B cell (primary cell): Measurements from ENCODE around the gene HOGA1. TPM values are rescaled to one million over a fixed set of nuclear protein-coding genes. Genes with fewer than 3 reads are reported as not detected.

ENCODE experiments used
- ATAC-seq: fragments of 200-7000 bp; cut with Tn5 transposase; one replicate; pipeline ENCODE4 v1.10.0; 2021; ENCODE audit warnings: low read depth, mild to moderate bottlenecking, moderate number of reproducible peaks, moderate library complexity
- CTCF ChIA-PET: fragments of 350-600 bp; sonication (Branson Sonifier 250); formaldehyde crosslinking; loops from one replicate; lab custom pipeline; 2021; ENCODE audit warnings: antibody characterized with exemption, inconsistent platforms; lab: Charles Lee
- POLR2A ChIA-PET: fragments of 350-600 bp; sonication (Branson Sonifier 250); formaldehyde crosslinking; loops from one replicate; lab custom pipeline; 2021; ENCODE audit warnings: antibody characterized with exemption; lab: Charles Lee
- DNase-seq: peaks from one replicate; pipeline ENCODE4 v3.0.0; 2013
- H2AFZ ChIP-seq: 2 replicates; pipeline ENCODE4 v1.6.1; 2012; ENCODE audit warnings: mild to moderate bottlenecking, low read depth, low read length; ENCODE audit not compliant: insufficient read depth, poor library complexity, severe bottlenecking
- H3K27ac ChIP-seq, 2 donors: 1 replicate in 1 of 2; 2 replicates in 1 of 2; pipeline ENCODE4 v1.5.1; 2012 to 2013; ENCODE audit warnings: low read length in 2 of 2, mild to moderate bottlenecking in 2 of 2, moderate library complexity in 1 of 2
- H3K27me3 ChIP-seq, 4 experiments: fragments of 200-600 bp in 1 of 4; sonication (generic) in 1 of 4; replicated peaks in 1 of 4; 1 replicate in 2 of 4; 2 replicates in 2 of 4; pipeline versions ENCODE4 v1.6.1 to v1.7.0; 2013 to 2016; ENCODE audit warnings: low read length in 3 of 4, mild to moderate bottlenecking in 2 of 4, mixed read lengths in 1 of 4, moderate library complexity in 1 of 4; ENCODE audit not compliant: insufficient read depth in 4 of 4, control insufficient read depth in 3 of 4; ENCODE audit errors: control extremely low read depth in 1 of 4
- H3K36me3 ChIP-seq, 2 experiments: replicated peaks in 1 of 2; 1 replicate in 1 of 2; 2 replicates in 1 of 2; pipeline versions ENCODE4 v1.6.1 to v1.7.1; 2013; ENCODE audit warnings: low read length in 1 of 2; ENCODE audit not compliant: insufficient read depth in 2 of 2, control insufficient read depth in 1 of 2; ENCODE audit errors: control extremely low read depth in 1 of 2, extremely low read depth in 1 of 2
- H3K4me1 ChIP-seq, 2 donors: fragments of 200-600 bp in 1 of 2; sonication (generic) in 1 of 2; 1 replicate in 1 of 2; 2 replicates in 1 of 2; pipeline versions ENCODE4 v1.5.1 to v1.6.1; 2013 to 2017; ENCODE audit warnings: low read length in 2 of 2; ENCODE audit not compliant: control insufficient read depth in 2 of 2, insufficient read depth in 2 of 2
- H3K4me2 ChIP-seq: replicated peaks from 2 replicates; pipeline ENCODE3; 2012; ENCODE audit warnings: mild to moderate bottlenecking, low read depth, low read length; ENCODE audit not compliant: poor library complexity, severe bottlenecking
- H3K4me3 ChIP-seq, 5 experiments: fragments of 200-600 bp in 1 of 5; sonication (generic) in 1 of 5; 1 replicate in 3 of 5; 2 replicates in 2 of 5; pipeline versions ENCODE4 v1.5.1 to v1.7.0; 2011 to 2016; ENCODE audit warnings: low read length in 4 of 5, mild to moderate bottlenecking in 4 of 5, low read depth in 2 of 5, control low read depth in 1 of 5, moderate library complexity in 1 of 5; ENCODE audit not compliant: insufficient read depth in 1 of 5; ENCODE audit errors: control extremely low read depth in 1 of 5, extremely low read depth in 1 of 5
- H3K79me2 ChIP-seq: fragments of 200-600 bp; sonication (generic); one replicate; pipeline ENCODE4 v1.6.0; 2016; ENCODE audit warnings: low read length; ENCODE audit not compliant: control insufficient read depth, insufficient read depth
- H3K9ac ChIP-seq: fragments of 200-600 bp; sonication (generic); 2 replicates; pipeline ENCODE4 v1.6.1; 2017; ENCODE audit warnings: mild to moderate bottlenecking, low read length, moderate library complexity
- H3K9me3 ChIP-seq, 3 donors: one replicate each; pipeline versions ENCODE4 v1.6.1 to v1.7.1; 2013; ENCODE audit warnings: low read length in 2 of 3; ENCODE audit not compliant: control insufficient read depth in 2 of 3, insufficient read depth in 1 of 3; ENCODE audit errors: control extremely low read depth in 1 of 3
- H4K20me1 ChIP-seq: 2 replicates; pipeline ENCODE4 v1.6.0; 2012; ENCODE audit warnings: mild to moderate bottlenecking, low read length; ENCODE audit not compliant: insufficient read depth, control insufficient read depth, poor library complexity, severe bottlenecking
- H3K27ac Mint-ChIP-seq: one replicate; pipeline ENCODE4 v1.8.0; 2021; ENCODE audit warnings: mixed read lengths
- H3K27me3 Mint-ChIP-seq: one replicate; pipeline ENCODE4 v1.8.0; 2021; ENCODE audit warnings: mixed read lengths
- H3K4me1 Mint-ChIP-seq: one replicate; pipeline ENCODE4 v1.8.0; 2021; ENCODE audit warnings: mixed read lengths
- H3K4me3 Mint-ChIP-seq: one replicate; pipeline ENCODE4 v1.8.0; 2021; ENCODE audit warnings: mixed read lengths
- H3K9me3 Mint-ChIP-seq: one replicate; pipeline ENCODE4 v1.8.0; 2022; ENCODE audit warnings: mixed read lengths; ENCODE audit not compliant: insufficient read depth
- CTCF ChIP-seq: fragments of 200-600 bp; IDR thresholded peaks from one replicate; pipeline ENCODE4 v1.8.0; 2022; ENCODE audit warnings: antibody characterized with exemption, mild to moderate bottlenecking
- EZH2 ChIP-seq: IDR thresholded peaks from 2 replicates; pipeline ENCODE4 v1.6.1; 2012; ENCODE audit warnings: borderline replicate concordance, low read depth, mild to moderate bottlenecking, moderate library complexity, low read length; ENCODE audit not compliant: insufficient read depth, poor library complexity, severe bottlenecking
- WGBS: methylation state at CpG from one replicate; pipeline ENCODE4 v1.1.5; 2013; ENCODE audit warnings: missing lambda C conversion rate; ENCODE audit not compliant: insufficient coverage; 5-methylcytosine and 5-hydroxymethylcytosine counted together
- intact Hi-C: fragments of 100-400 bp; cut with micrococcal nuclease; formaldehyde crosslinking; loops from one replicate; pipeline ENCODE4 v1.10.0; 2022
- polyA plus RNA-seq: library from polyadenylated mRNA; depleted of rRNA; stranded (reverse); fragments of >200 nt; gene quantifications from 2 replicates; pipeline ENCODE4 v1.2.3, GENCODE V29; 2012
- total RNA-seq, 2 donors: library from RNA; stranded (reverse); fragments of 120-200 nt in 1 of 2; gene quantifications; 1 replicate in 1 of 2; 2 replicates in 1 of 2; pipeline versions ENCODE4 v1.2.3 to v1.2.4, GENCODE V29; 2013 to 2022

The HOGA1 gene
- total and polyA plus RNA-seq, 2 donors (not counting 1 experiment from before 2014, with no cell fraction given): not detected

- no peaks in the 10 kb centered on the region for H3K79me2 ChIP-seq
- DNase-seq: no peak
- no peak overlapping the region for H3K4me3 Mint-ChIP-seq
- H3K9me3 ChIP-seq: no peaks in the 10 kb centered on the region
- no peak overlapping the region for H3K9ac ChIP-seq
- no peak for TF ChIP-seq CTCF
- no peak overlapping the region for H3K4me3 ChIP-seq
- ChIA-PET POLR2A (no interaction called here), CTCF (interaction anchor here (0.9 to 1.3 kb wide), 2 partner anchors 59 to 540 kb away, joined by 3 read pairs; no protein-coding TSS in a partner anchor)
- H3K27ac ChIP-seq: no peak overlapping the region
- H4K20me1 ChIP-seq: no peaks in the 10 kb centered on the region
- H3K4me1 ChIP-seq: no peaks in the 10 kb centered on the region
- H2AFZ ChIP-seq: no peak overlapping the region
- peaks cover 0 to 7% (median 0%) of the 10 kb centered on the region in 4 experiments for H3K27me3 ChIP-seq
- ATAC-seq: no peak
- H3K9me3 Mint-ChIP-seq: no peaks in the 10 kb centered on the region
- no peaks in the 10 kb centered on the region for H3K36me3 ChIP-seq
- no peaks in the 10 kb centered on the region for H3K4me1 Mint-ChIP-seq
- peaks cover under 1% of the 10 kb centered on the region for H3K27me3 Mint-ChIP-seq
- intact Hi-C loops: no loop called here
- no peak overlapping the region for H3K4me2 ChIP-seq
- 14% methylated on average over 1 of the region's 2 CpGs for WGBS
- no peak overlapping the region for H3K27ac Mint-ChIP-seq
Measured at GRCh38 chr10:97612386-97612785, 28.2 kb downstream of the HOGA1 start.

GRCh38 chr10:97618285-97618684 is 34.1 kb downstream of the HOGA1 start:
- no peaks in the 10 kb centered on the region for H4K20me1 ChIP-seq
- TF ChIP-seq CTCF (no peak), EZH2 (no peak)
- no peak overlapping the region for H2AFZ ChIP-seq
- peaks cover 0 to 3% (median 0%) of the 10 kb centered on the region in 4 experiments for H3K27me3 ChIP-seq
- H3K9ac ChIP-seq: no peak overlapping the region
- no peaks in the 10 kb centered on the region for H3K79me2 ChIP-seq
- no peak overlapping the region for H3K27ac ChIP-seq
- ChIA-PET CTCF (interaction anchor here (0.6 to 3.1 kb wide), 2 partner anchors 8 to 84 kb away, joined by 4 to 6 read pairs; no protein-coding TSS in a partner anchor), POLR2A (interaction anchor here (0.7 kb wide), 1 partner anchor 134 kb away, joined by 5 read pairs; no protein-coding TSS in a partner anchor)
- H3K4me1 Mint-ChIP-seq: no peaks in the 10 kb centered on the region
- H3K27me3 Mint-ChIP-seq: no peaks in the 10 kb centered on the region
- no peak for DNase-seq
- H3K27ac Mint-ChIP-seq: no peak overlapping the region
- H3K4me1 ChIP-seq: no peaks in the 10 kb centered on the region
- no peaks in the 10 kb centered on the region for H3K9me3 Mint-ChIP-seq
- H3K9me3 ChIP-seq: no peaks in the 10 kb centered on the region
- no CpG with 5 or more reads among the region's 4 CpGs for WGBS
- H3K4me3 ChIP-seq: no peak overlapping the region
- no peak overlapping the region for H3K4me3 Mint-ChIP-seq
- H3K36me3 ChIP-seq: no peaks in the 10 kb centered on the region
- no peak overlapping the region for H3K4me2 ChIP-seq
- intact Hi-C loops: no loop called here
- no peak for ATAC-seq
